GM04504 (cell line): ENCODE measurements around the gene NLRC3.
"Not testable (repeated sequence)": the region's sequence is repeated elsewhere in the genome, so short reads cannot be mapped to it uniquely, and the experiment has no call there.

Experiments used
- DNase-seq: peaks from one replicate; pipeline ENCODE4 v3.0.0-alpha.2; 2012; ENCODE audit warnings: low read depth

Gene NLRC3

DNA sequence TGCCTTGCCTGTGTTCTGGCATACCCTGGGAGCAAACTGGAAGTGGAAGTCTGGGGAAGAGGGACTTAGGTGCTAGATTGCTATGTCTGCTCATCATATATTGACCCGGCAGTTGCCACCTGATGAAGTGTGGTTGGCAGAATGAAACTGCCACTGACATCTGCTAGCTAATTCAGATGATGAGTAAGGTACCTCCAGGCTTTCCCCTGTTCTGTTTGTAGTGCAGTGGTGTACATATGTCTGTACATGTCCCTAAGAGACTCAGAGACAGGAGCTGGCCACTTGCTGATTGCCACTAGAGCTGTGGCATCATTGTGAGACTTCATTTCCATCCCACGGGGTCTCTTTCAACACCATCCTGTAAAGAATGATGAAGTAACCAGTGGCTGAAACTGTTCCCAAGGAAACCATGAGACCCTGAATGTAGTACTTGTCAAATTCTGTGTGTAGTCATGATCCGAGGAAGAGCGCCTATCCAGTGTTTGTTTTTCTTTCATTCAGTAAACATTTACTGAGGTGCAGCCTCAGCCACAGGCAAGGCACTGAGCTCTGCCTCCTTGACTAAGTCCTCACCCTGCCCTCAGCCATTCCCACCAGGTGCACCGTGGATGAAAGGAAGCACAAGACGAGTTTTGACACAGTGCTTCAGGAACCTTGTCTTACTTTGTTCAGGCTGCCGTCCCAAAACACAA is 63.2 kb downstream of the NLRC3 start:
- DNase-seq: no peak

DNA sequence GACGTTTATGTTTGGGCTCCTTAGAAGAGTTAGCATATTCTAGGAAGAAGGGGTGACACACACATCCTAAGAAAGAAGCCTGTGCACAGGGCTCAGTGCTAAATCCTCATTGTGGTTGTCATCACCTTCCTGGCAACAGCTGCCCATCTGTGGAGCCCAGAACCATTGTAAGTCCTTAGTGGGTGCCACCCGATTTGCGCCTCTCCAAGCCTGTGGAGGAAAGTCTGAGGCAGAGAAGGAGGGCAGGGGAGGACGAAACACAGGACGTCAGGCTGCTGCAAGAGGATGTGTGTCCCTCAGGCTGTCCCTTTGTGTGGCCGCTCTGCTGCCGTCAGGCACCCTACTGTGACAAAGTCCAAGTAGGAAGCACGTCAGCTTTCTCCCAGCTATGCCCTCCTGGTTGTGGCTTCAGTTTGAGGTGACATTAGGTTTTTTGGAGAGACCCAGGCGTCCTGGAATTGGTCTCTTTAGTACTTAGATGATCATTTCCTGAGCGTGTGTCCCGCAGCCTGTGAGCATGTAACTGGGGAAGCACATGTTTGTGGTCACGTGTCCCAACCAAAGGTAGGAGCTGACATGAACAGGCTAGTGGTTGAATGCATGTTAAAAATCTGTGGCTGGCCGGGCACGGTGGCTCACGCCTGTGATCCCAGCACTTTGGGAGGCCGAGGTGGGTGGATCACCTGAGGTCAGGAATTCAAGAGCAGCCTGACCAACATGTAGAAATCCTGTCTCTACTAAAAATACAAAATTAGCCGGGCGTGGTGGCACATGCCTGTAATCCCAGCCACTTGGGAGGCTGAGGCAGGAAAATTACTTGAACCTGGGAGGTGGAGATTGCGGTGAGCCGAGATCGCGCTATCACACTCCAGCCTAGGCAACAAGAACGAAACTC is 65.7 kb downstream of the NLRC3 start:
- no peak for DNase-seq

DNA sequence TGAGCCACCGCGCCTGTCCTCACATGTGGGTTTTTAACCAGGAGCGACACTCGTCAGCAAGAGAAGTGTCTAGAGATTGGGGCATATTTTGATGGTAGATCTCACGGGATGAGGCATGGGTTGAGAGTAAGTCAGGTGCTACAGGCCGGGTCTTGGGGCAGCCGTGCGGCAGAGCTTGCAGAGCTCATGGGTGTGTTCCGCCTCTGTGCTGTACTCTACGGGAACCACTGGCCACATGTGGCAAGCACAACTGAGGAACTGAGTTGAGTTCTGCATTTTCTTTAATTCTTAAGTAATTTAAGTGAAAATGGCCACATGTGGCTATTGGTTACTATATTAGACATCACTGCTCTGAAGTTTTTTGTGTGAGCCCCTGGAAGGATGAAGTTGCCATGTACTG is 66.8 kb downstream of the NLRC3 start:
- DNase-seq: no peak

DNA sequence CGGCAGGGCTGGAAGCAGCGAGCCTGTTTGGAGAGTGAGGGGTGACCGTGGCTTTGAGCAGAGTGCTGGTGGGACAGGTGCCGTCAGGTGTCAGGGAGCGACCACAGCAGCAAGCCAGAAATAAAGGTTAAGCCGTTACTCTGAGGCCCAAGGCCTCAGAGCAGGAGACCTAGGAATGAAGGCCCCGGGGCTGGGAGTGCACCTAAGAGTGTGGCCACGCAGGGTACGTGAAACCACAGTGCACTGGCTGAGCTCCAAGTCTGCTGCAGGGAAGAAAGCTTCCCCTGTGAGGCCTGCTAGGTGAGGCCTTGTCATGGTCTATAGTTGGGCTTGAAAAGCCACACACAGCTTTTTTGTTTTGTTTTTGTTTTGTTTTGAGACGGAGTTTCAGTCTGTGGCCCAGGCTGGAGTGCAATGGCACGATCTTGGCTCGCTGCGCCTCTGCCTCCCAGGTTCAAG is 67.7 kb downstream of the NLRC3 start:
- DNase-seq: no peak

DNA sequence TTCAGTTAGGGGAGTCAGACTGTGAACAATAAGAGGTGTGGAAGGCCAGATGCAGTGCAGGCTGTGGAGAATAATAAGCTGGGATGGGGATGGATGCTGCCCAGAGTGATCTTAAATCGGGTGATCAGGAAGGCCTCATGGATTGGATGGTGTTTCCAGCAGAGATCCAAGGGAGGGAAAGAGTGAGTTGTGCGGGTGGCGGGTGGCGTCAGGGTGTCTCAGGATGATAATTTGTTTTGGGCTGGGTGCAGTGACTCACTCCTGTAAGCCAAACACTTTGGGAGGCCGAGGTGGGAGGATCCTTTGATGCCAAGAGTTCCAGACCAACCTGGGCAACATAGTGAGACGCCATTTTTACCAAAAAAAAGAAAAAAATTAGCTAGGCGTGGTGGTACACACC is 68.5 kb downstream of the NLRC3 start:
- no peak for DNase-seq

DNA sequence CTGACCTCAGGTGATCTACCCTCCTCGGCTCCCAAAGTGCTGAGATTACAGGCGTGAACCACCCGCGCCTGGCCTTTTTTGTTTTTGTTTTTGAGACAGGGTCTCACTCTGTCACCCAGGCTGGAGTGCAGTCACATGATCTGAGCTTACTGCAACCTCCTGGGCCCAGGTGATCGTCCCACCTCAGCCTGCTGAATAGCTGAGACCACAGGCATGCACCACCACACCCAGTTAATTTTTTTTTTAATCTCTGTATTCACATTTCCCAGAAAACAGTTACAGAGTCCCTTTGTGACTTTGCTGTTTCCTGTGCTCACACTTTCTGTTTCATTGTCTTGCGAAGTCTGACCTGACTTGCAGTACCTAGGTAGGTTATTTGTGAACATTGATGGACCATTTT is 73.7 kb downstream of the NLRC3 start:
- DNase-seq: no peak

DNA sequence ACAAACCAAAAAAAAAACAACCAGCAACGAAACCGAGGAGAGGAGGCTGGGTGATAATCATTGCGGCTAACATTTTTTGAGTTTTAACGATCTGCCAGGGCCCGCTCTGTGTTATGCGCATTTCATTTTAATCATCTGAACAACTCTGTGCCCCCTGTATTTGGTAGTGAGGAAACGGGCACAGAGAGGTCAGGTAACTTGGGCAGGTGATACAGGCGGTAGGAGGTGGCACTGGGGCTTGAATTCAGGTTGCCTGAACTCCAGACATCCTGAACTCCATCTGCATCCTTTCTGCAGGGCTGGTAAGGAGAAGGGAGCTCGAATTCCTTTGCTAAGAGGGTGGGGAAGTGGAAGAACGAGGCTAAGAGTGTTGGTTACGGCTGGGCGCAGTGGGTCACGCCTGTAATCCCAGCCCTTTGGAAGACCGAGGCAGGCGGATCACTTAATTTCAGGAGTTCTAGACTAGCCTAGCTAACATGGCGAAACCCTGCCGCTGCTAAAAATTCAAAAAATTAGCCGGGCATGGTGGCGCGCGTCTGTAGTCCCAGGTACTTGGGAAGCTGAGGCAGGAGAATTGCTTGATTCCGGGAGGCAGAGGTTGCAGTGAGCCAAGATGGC is 75.3 kb downstream of the NLRC3 start:
- no peak for DNase-seq

DNA sequence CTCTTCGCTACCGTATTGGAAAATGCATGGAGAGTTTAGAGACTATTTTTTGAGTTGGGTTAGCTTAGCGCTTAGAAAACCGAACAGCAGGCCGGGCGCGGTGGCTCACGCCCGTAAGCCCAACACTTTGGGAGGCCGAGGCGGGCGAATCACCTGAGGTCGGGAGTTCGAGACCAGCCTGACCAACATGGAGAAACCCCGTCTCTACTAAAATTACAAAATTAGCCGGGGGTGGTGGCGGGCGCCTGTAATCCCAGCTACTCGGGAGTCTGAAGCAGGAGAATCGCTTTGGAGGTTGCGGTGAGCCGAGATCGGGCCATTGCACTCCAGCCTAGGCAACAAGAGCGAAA is 75.8 kb downstream of the NLRC3 start:
- DNase-seq: not testable (repeated sequence)

DNA sequence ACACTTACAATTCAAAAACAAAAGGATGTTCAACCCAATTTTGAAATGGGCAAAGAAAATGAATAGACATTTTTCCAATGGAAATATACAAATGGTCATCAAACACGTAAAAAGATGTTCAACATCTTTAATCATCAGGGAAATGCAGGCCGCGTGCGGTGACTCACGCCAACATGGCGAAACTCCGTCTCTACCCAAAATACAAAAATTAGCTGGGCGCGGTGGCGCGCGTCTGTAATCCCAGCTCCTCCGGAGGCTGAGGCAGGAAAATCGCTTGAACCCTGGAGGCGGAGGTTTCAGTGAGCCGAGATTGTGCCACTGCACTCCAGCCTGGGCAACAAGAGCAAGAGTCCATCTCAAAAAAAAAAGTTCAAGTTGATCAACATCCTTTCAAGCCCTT is 78.2 kb downstream of the NLRC3 start:
- no peak for DNase-seq

DNA sequence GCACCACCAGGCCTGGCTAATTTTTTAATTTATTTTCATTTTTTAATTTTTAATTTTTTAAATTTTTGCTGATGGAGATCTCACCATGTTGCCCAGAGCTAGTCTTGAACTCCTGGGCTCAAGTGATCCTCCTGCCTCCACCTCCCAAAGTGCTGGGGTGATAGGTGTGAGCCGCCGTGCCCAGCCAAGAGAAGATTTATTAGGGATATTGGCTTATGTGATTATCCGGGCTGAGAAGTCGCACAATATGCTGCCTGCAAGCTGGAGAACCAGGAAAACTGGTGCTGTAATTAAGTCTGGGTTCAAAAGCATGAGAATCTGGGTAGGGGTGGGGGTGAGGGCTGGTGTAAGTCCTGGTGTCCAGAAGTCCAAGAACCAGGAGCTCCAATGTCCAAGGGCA is 79.4 kb downstream of the NLRC3 start:
- DNase-seq: no peak

DNA sequence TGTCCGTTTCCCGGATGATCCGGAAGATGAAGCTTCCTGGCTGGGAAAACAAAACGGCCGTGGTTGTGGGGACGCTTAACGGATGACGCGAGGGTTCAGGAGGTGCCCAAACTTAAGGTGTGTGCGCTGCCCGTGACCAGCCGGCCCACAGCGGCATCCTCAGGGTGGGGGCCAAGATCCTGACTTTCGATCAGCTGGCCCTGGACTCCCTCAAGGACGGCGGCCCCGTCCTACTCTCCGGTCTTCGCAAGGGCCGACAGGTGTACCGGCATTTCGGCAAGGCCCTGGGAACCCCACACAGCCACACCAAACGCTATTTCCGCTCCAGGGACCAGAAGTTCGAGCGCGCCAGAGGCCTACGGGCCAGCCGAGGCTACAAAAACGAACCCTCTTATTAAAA is 80.8 kb downstream of the NLRC3 start:
- no peak for DNase-seq

DNA sequence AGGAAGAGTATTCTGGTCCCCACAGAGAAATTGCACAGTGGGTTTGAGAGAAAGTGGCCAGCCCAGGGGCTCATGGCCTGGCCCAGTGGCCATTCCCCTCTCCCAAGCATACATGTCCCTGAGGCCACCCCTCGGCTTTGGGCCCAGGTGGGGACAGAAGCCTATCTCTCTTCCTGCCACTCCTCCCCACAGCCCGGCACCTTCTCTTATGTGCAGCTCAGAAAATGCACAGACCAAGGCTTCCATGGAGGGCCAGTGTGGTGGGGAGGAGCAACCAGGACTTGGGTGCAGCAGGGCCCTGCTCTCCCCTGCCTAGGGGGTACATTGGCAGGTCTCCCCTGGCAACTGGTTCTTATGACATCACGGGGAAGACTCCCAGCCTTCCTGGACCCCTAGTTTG is 82.0 kb downstream of the NLRC3 start, which contains the start of gene C16orf90:
TSS of gene C16orf90 (minus strand) at position 314 of the 400 bp plus-strand sequence. CDS start at position 246, 68 bp downstream.
- DNase-seq: no peak

DNA sequence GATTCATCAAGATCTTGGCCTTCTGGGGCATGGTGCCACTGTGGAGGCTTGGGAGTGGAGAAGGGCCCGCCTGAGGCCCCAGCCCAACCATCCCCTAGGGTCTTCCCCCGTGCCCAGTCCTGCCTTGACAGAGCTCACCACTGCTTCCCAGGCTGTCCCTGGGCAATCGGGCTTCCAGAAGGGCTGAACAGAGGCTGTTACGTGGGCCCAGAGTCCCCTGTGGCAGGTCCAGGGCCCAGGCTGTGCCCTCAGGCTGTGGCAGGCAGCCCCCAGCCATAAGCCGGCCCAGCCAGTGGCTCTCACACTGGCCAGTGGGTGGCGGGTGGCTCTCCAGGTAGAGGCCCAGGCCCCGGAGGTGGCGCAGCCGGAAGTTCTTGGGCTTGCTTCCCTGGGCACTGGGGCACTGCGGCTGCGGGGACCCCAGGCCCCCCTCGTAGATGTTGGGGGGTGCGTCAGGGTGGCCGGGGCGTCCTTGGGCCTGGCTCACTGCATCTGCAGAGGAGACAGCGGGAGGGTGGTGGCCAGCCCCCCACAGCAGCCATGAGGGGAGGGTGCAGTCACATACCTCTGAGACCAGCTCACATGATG is 82.7 kb downstream of the NLRC3 start:
- no peak for DNase-seq

DNA sequence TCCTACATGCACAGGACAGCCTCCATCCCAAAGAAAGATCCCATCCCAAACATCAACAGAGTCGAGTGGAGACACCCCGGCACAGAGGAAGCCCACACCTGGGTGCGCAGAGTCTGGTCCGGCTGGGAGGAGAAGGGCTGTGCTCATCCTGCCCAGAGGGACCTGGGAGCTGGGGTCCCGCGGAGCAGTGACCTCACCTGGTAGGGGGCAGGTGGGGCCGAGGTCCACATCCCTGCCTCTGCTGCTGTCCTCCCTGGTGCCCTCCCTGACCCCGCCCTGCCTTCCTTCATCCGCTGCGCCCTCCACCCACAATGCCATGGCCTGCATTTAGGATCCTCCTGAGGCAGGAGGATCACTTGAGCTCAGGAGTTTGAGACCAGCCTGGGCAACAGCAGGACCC is 84.8 kb downstream of the NLRC3 start:
- DNase-seq: no peak

DNA sequence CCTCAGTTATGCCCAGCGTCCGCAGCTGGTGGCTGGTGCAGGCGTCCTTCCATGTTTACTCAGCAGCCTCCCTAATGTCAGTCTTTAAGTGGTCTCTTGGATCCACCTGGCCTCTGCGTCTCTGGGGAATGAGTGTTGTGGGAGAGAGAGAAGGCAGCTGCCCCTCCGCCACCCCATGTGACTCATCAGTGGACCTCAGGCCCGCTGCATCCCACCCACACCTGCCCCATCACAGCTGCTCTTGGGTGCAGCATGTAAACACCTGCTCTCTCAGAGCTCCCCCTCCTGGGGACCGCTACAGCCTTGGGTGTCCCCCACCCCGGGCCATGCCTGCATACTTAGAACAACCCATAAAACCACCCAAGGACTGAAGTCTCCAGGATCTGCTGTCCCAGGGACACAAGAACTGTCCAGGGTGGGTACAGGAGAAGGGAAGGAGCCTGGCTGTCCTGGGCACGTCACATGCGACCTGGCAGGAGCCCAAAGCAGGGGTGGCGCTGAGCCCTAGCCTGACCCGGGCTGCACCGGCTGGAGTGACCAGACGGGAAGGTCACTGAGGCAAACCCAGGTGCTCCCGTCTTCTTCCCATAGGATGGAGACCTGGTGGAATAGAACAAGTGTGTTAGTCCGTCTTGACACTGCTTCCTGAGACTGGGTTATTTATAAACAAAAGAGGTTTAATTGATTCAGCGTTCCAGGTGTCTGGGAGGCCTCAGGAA is 86.1 kb downstream of the NLRC3 start:
- DNase-seq: no peak
